ENCODE measurements around the gene AATF. TPM values are rescaled to one million over a fixed set of nuclear protein-coding genes. Genes with fewer than 3 reads are reported as not detected.

Gene AATF
- total and polyA plus RNA-seq, 2 donors (not counting 1 experiment from before 2014, with no cell fraction given), result 23.9 to 54.8 TPM

GRCh38 chr17:36923814-36924221 lies 24.9 kb upstream of the AATF start:
- Histone ChIP-seq H3K9ac (ENCODE audit: low read length) (no peak overlapping the region), H3K4me1 (ENCODE audit: control insufficient read depth in 2 of 2, insufficient read depth in 2 of 2, low read length in 2 of 2) (peaks cover 15 to 16% of the 10 kb centered on the region in 2 donors), H3K36me3 (replicated peaks in 1 of 2; ENCODE audit: control extremely low read depth in 1 of 2, control insufficient read depth in 1 of 2, extremely low read depth in 1 of 2, insufficient read depth in 2 of 2, low read length in 1 of 2) (no peaks in the 10 kb centered on the region), H3K4me2 (replicated peaks; ENCODE audit: low read depth, low read length, poor library complexity, severe bottlenecking) (no peak overlapping the region), H3K79me2 (ENCODE audit: control insufficient read depth, insufficient read depth, low read length) (no peaks in the 10 kb centered on the region), H4K20me1 (ENCODE audit: control insufficient read depth, insufficient read depth, low read length, poor library complexity, severe bottlenecking) (no peaks in the 10 kb centered on the region), H3K27me3 (replicated peaks in 1 of 4; ENCODE audit: control extremely low read depth in 1 of 4, control insufficient read depth in 3 of 4, insufficient read depth in 4 of 4, low read length in 3 of 4) (peaks cover 0 to 49% (median 13%) of the 10 kb centered on the region in 4 experiments), H2AFZ (ENCODE audit: insufficient read depth, low read depth, low read length, poor library complexity, severe bottlenecking) (no peak overlapping the region), H3K9me3 (ENCODE audit: control extremely low read depth in 1 of 3, control insufficient read depth in 2 of 3, insufficient read depth in 1 of 3, low read length in 2 of 3) (no peaks in the 10 kb centered on the region), H3K4me3 (ENCODE audit: control extremely low read depth in 1 of 5, extremely low read depth in 1 of 5, insufficient read depth in 1 of 5, low read depth in 2 of 5, low read length in 4 of 5) (no peak overlapping the region), H3K27ac (ENCODE audit: low read length in 2 of 2) (no peak overlapping the region)
- Mint-ChIP-seq H3K27me3 (peaks cover 40% of the 10 kb centered on the region), H3K4me1 (peaks cover 13% of the 10 kb centered on the region), H3K9me3 (ENCODE audit: insufficient read depth) (no peaks in the 10 kb centered on the region), H3K4me3 (no peak overlapping the region), H3K27ac (no peak overlapping the region)
- no peak for DNase-seq
- ChIA-PET POLR2A (no interaction called here), CTCF (interaction anchor here (0.7 to 1.0 kb wide), 2 partner anchors 38 to 67 kb away, joined by 3 to 5 read pairs; no protein-coding TSS in a partner anchor)
- TF ChIP-seq EZH2 (IDR thresholded peaks at IDR 0.05; ENCODE audit: borderline replicate concordance, insufficient read depth, low read depth, low read length, poor library complexity, severe bottlenecking) (no peak), CTCF (IDR thresholded peaks at IDR 0.05) (no peak)
- 100% methylated on average over 3 of the region's 5 CpGs for WGBS (ENCODE audit: insufficient coverage)
- ATAC-seq (ENCODE audit: low read depth), result no peak
- intact Hi-C loops (cut with micrococcal nuclease), result no loop called here

- Histone ChIP-seq H3K27me3 (replicated peaks in 1 of 4; ENCODE audit: control extremely low read depth in 1 of 4, control insufficient read depth in 3 of 4, insufficient read depth in 4 of 4, low read length in 3 of 4) (peaks cover 0 to 51% (median 28%) of the 10 kb centered on the region in 4 experiments), H3K9ac (ENCODE audit: low read length) (no peak overlapping the region), H2AFZ (ENCODE audit: insufficient read depth, low read depth, low read length, poor library complexity, severe bottlenecking) (no peak overlapping the region), H3K9me3 (ENCODE audit: control extremely low read depth in 1 of 3, control insufficient read depth in 2 of 3, insufficient read depth in 1 of 3, low read length in 2 of 3) (peaks cover 0 to 12% (median 0%) of the 10 kb centered on the region in 3 donors), H4K20me1 (ENCODE audit: control insufficient read depth, insufficient read depth, low read length, poor library complexity, severe bottlenecking) (no peaks in the 10 kb centered on the region), H3K4me2 (replicated peaks; ENCODE audit: low read depth, low read length, poor library complexity, severe bottlenecking) (no peak overlapping the region), H3K4me3 (ENCODE audit: control extremely low read depth in 1 of 5, extremely low read depth in 1 of 5, insufficient read depth in 1 of 5, low read depth in 2 of 5, low read length in 4 of 5) (no peak overlapping the region), H3K4me1 (ENCODE audit: control insufficient read depth in 2 of 2, insufficient read depth in 2 of 2, low read length in 2 of 2) (peaks cover 22 to 24% of the 10 kb centered on the region in 2 donors), H3K79me2 (ENCODE audit: control insufficient read depth, insufficient read depth, low read length) (no peaks in the 10 kb centered on the region), H3K27ac (ENCODE audit: low read length in 2 of 2) (no peak overlapping the region), H3K36me3 (replicated peaks in 1 of 2; ENCODE audit: control extremely low read depth in 1 of 2, control insufficient read depth in 1 of 2, extremely low read depth in 1 of 2, insufficient read depth in 2 of 2, low read length in 1 of 2) (no peaks in the 10 kb centered on the region)
- H3K27me3 Mint-ChIP-seq, result peaks cover 47% of the 10 kb centered on the region
- no peak overlapping the region for H3K4me3 Mint-ChIP-seq
- TF ChIP-seq EZH2 (IDR thresholded peaks at IDR 0.05; ENCODE audit: borderline replicate concordance, insufficient read depth, low read depth, low read length, poor library complexity, severe bottlenecking) (no peak), CTCF (IDR thresholded peaks at IDR 0.05) (no peak)
- ATAC-seq (ENCODE audit: low read depth) (no peak), DNase-seq (no peak)
- WGBS (ENCODE audit: insufficient coverage), result no CpG with 5 or more reads among the region's 3 CpGs
- CTCF ChIA-PET, result no interaction called here
- intact Hi-C loops (cut with micrococcal nuclease), result no loop called here
- H3K27ac Mint-ChIP-seq, result no peak overlapping the region
- no peaks in the 10 kb centered on the region for H3K9me3 Mint-ChIP-seq (ENCODE audit: insufficient read depth)
- H3K4me1 Mint-ChIP-seq, result peaks cover 25% of the 10 kb centered on the region
- POLR2A ChIA-PET, result no interaction called here
Observed at GRCh38 chr17:36926226-36926625, 22.5 kb upstream of the AATF start.

Data from B cell (primary cell).